Stimulated activated CD8-positive, alpha-beta memory T cell treated with anti-CD3 and anti-CD28 coated beads, Interleukin-7, amount 100 ng/mL, for 1 hour (primary cell): ENCODE measurements around the gene MFRP.

ENCODE experiments used
- DNase-seq, 2 donors: peaks; one replicate each; pipeline ENCODE4 v3.0.0-alpha.2; 2020; ENCODE audit warnings: low read depth in 2 of 2

Gene MFRP

DNA sequence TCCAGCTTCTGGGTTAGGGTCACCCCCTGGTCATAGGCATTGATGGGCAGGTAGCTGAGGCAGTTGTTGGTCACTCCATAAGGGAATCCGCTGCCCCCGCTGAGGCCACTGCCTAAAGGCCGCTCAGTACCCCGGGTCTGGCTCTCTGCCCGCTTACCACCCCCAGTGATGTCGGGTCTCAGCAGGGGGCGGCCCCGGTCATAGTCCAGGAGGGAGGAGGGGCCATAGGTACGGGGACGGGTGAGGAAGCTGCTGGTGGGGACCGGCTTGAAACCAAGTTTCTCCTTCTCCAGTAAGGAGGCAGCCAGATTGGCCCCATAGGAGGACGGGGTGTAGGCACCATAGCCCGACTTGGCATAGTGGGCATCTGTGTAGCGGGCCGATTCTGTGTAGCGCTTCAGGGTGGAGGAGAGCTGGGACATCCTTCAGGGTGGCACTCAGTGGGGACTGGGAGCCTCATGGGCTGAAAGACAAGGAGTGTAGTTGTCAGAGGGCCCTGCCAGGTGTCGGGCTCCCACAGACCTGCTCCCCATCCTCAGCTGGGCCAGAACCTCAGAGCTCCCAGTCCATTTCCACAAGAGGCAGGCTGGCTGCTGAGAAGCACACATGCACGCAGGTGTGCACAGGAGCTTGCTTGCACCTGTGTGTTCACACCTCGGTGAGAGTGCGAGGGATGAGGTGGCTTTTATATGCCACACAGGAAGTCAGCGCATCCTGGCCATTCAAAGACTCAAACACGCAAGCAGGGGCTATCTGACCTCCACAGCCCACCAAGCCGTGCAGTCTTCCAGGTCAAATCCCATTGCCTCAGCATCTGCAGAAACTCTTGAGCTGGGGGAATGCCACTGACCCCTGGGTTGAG lies 26.8 kb upstream of the MFRP start:
- DNase-seq, result no peak

DNA sequence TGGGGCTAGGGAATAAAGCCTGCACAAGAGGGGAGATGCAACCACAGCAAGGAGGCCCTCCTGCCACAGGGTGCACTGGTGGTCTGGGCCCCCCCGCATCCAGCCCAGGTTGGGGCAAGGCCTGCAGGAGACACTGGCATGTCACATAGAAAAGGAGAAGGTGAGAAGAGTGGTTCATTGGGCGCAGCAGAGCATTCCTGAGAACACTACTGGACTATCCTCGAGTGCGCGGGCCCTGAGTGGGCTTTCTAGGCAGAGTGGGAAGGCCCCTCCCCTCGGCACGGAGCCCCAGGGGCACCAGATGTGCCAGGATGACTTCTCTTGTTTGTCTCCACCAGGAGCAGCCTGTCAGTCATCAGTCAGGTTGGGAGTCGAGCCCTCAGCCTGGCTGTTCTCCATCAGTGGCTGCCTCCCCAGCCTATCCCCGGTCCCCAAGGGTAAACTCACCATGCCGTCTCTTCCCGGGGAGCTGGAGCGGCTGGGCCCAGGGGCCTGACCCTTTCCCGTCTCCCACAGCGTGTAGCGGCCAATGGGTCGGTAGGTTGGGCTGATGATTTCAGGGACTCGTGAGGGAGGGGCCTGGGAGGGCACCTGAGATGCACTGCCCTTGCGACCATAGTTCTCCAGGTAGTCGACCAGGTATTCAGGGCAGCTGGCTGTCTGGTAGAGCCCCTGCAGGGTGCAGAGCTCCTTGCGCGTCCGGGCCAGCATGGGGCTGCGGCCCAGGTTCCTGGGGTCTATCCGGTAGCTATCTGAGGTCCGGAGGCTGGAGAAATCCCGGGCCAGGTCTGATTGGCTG lies 26.0 kb upstream of the MFRP start:
- no peak for DNase-seq

DNA sequence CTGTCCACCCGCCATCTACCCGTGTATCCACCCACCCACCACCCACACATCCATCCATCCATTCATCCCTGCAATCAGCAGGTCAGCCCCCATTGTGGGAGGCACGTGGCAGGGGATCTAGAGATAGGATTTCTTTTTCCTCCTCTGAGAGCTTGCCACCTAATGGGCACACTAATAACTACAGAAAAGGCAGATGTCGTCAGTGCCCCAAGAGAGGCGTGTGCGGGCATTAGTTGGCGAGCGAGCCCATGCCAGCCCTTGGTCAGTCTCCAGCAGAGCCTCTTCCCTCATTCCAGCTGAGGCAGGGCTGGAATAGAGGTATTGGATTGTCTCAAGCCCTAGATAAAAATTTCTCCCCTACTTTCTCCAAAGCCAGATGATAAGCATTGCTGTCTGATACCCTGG lies 25.3 kb upstream of the MFRP start:
- no peak for DNase-seq

DNA sequence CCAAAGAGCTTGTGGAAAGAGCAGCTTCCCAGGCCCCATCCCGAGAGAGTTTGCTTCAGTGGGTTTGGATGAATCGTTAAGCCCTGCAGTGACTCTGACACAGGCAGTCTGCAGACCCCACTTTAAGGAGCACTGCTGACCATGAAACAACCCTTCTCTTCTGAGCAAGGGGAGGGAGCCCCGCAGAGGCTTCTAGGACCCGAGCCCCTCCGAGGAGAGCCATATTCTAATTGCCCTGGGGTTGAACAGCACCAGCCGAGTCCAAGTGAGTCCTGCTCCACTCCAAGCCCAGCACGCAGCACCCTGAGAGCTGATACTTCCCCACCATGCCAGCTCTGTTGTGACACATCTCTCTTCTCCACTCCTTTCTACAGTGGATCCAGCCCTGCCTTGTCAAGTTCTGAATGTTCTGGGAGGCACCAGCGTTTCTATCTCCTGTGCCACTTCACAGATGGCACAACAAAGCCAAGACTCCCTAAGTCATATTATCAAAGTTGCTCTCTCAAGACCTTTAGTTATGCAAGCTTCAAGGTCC lies 24.6 kb upstream of the MFRP start:
- no peak for DNase-seq

DNA sequence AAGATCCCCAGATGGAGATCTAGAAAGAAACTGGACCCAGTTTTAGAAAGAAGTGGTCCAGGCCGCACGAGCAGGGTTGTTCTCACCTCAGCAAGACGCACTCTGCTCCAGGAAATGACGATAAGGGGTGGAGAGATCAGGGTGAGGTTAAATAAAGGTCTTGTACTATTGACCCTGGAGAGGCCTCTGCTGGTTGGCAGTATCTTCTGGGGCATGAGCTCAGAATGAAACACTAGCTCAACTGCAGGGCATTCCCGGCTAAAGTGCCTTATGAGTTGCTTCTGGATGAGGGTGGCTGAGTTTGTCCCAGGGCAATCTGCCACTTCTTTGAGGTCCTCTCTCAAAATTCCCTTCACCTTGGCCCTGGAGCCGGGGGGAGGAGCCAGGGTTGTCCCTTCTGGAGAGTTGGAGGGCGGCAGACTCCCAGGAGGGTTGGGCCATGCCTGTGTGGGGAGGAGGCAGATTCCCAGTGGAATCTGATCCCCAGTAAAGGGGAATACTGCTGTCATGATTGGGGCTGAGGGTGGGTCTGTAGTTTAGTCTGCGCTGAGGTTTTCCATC lies 24.1 kb upstream of the MFRP start:
- no peak for DNase-seq

DNA sequence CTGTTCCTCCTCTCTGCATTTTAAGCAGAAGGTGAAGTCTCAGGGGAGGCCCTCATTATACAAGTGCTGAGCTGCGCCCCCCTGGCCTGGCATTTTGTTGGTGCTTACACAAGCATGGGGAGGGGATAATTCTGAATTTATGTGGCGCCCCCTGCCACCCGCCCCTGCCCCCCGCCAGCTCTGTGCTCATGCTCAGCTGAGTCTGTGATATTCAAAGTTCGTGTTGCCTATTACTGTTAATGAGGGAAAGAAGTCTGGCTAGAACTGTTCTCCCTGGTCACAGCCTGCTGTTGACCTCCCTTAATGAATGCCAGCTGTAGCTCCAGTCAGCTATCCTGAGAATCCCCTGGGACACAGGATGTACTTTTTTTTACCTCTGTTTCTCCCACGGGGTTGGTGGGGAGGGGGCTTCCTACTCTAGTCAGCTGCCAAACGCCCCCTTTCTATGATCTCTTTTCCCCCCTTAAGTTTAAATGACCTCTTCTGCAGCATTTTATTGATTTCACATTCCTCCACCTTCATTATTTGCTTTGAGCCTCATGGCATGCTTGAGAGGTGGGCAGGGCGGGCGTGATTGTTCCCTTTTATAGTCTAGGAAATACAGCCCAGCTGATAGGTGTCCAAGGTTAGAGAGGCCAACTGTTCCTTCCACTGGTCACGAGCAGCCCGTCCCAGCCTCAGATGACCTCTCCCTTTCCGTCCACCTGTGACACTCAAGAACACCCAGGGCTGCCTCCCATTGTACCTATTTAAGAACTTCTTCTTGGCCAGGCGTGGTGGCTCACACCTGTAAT lies 22.8 kb upstream of the MFRP start:
- DNase-seq, result no peak

DNA sequence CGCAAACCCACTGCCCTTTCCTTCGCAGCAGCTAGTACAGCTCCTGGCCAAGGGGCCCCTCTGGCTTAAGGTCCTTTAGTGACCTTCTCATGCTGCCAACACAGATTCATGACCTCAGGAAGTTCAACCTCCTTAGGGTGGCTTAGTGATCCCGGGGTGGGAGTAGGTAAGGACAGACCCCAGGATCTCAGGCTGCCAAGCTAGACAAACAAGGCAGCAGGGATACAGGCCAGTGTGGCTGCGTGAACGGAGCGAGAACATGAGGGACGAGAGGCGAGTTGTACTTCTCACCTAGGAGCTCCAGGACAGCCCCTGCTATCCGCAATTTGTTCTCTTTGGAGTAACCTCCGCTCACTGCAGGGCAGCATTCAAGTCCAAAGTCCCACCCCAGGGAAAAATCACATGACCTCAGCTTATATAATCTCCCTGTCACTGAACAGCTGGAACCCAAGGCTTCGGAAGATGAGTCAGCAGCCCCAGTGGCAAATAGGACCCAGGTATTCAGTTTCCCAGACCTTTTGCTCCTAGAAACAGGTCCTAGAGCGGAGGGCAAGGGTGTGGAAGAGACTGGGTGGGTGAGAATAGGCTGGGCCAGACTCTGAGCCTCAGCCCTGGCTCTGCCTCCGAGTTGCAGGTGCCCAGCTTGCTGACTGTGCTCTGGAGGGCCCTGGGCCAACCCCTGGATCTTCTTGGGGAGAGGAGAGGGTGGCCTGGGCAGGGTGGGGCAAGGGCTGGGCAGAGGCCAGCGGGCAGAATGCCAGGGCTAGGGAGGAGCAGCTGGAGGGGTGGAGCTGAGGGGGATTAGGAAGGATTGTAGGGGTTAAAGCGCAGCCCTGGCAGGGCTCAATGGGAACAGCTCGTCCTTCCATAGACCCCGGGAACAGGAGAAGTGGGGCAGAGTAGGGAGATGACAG lies 21.9 kb upstream of the MFRP start:
- DNase-seq, result no peak

DNA sequence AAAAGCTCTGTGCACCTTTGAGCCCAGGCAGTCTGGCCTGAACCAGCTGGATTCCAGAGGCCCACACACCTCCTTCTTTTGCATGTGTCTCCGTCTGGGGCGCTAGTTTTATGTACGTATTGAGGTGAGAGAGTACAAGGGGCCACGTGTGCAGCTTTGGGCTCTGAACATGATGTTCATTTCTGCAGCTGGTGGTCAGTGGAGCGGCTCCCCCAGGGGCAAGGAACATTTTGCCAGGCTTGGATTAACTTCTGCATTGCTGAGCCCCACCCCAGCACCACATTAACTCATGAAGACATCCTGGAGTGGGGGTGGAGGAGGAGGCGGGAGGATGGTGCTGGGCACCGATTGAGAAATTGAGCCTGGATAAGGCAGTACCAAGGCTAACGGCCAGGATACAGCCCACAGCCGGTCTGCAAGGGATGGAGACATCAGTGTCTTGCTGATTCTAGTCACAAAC lies 21.2 kb upstream of the MFRP start:
- no peak for DNase-seq

DNA sequence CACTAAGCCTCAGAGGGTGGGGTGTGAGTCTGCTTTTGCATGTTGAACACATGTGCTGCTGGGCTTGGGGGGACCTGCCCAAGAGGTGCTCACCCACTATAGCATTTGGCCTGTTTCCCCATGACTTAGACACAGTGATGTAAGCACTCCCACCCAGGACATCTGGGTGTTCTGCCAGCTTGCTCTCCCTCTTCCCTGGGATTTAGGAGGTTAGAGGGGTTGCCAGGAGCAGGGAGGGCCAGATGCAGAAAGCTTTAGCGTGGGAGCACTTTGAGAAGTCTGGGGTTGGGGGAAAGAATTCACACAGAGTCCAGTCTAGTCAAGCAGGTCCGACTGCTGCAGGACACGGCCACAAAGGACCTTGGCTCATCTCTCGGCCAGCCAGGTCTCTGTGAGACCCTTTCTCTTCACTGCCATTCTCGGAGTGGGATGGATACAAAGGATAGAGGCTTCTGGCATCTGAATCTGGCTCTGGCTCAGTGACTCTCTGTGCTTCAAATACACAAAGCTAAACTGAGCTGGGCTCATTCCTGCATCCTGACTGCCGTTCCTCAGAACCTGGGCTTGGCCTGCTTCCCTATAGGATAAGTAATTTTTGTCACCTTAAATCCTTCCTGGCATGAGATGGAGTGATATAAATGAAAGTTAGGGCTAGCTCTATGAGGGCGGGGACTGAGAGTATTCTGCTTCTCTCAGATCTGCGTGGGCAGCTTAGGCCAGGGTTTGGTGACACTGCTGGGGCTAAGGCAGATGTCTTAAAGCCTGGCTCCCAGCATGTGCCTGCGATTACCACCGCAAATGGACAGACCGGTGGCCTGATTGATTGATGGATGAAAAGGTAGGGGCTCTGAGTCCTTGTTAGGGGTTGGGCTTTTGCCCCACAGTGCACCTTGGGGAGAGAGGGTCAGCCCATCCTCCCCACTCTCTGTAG lies 20.4 kb upstream of the MFRP start:
- DNase-seq, result no peak

DNA sequence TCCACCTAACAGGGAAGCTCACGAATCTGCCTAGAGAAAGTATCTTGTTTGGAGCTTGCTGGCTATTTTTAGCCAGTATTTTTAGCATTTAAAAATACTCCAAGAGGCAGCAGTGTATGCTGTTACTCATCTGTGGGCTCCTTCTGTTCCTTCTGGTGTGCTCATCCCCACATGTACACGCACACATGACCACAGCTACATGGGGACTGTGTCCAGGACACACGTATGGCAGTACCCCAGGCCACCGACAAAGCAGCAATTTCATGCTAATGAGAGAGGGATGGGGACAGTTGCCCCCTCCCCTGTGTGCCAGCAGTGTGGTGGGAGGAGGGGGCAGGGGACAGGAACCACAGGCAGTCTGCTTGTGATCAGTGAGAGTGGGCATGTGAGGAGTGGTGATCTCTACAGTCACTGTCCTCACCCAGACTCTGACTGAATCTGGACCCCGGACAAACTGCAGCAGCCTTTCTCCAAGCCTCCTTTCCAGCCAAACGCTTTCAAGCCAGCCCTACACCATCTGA lies 18.6 kb upstream of the MFRP start:
- DNase-seq, result no peak

DNA sequence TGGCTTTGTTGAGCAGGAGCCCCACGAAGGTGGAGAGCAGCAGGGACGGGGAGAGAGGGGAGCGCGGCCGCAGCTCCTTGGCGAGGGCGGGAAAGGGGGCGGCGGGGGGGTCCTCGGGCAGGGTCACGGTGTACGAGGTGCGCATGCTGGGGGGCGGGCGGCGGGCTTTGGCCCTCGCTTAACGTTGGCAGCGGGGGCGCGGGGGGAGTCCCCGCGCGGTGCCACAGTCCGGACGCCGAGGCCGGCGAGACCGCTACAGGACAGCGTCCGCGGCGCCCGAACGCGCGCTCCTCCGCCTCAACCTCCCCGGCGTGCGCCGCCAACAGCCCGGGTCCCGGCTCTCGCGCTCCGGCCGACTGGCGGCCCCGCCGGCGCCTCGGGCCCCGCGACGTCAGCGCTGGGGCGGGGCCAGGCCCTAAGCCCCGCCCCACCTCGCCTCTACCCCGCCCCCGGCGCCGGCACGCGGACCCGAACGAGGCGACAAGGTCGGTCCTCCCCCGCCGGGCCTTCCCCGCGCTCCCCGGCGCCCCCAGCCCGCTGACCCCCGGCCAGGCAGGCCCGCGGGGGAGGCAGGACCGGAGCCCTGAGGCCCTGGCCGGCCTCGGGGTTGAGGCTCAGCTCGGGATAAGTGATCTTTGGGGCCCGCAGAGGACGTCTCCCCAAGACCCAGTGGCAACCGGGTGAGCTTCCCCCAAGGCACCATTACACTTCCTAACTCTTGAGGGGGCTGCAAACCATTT lies 17.5 kb upstream of the MFRP start:
- peak; percentile 19 to 32 for DNase-seq

DNA sequence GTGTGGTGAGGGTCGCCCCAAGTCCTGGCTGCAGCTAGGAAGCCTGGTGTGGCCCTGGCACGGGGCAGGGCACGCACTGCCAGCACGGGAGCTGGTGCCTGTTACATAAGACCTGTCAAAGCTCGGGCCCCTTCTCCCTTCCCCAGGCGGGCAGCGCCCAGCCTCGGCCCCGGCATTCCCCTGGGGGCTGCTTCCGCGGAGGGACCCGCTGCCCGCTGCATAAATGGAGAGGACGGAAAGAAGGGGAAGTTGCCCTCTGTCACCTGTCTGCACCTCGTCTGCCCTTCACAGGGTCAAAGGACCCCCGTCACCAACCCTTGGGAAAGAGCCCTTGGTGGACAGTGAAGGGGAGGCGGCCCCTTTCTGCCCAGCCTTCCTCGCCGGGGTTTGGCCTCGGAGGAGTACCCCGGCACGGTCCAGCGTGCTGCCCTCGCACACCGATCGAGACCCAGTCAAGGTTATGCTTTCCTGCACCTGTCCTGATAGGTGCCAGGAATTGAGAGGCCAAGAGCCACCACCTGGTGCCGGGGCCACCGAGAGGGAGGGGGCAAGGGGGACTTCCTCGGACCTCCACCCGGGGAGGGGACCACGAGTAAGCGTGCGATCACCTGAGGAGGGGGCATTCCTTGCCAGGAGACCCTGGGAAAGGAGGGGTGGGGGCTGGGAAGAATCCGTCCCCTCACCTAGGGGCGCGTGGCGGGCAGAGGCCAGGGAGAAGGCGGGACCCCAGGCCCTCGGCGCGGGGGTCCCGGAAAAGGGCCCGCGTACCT lies 16.8 kb upstream of the MFRP start:
- DNase-seq, result no peak

DNA sequence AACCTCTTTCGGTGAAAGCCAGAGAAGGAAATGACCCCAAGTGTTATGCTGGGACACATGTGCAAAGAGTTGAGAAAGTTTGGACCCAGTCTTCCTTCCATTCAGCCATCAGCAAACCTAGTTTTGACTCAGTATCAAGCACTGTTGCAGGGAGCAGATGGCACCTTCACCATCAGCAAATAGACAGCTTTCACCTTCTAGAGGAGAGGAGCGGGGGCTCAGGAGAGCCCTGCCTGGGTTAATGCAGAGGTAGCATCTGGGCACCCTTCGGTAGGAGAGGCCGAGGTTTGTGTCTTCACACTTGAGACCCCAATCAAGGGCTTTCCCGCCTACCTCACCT lies 16.2 kb upstream of the MFRP start:
- no peak for DNase-seq

DNA sequence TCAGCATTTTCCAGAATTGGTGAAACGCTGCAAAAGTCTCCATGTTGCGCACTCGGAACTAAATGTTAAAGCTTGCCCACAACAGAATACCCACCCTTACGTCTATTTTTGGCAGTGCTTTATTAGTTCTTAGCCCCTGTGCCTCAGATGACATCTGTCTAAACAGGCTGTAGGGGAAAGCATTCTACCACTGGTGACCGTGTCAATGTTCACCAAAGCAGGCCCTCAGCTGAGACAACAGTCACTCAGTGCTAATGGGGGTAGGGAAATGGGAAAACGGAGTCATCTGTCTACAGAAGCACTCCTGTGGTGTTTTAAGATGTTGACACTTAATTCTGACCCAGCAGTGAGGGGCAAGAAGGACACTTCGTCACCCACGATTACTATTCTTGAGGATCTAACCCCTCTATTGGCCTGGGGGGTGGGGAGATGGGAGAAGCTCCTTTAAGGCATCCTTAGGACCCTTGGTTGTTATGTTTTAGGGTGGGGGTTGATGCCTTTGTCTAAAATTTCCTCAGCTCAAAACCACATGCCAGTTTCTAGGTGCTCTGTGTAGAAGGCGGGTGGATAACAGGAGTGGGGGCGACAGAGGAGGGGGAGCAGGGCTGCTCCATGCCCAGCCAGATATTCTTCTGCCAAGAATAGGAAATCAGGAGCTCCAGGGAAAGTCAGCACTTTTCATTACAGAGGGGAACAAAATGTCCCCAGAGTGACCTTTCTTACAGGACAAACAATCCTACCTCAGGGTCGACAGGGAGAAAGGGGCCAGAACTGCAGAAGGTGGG lies 15.6 kb upstream of the MFRP start:
- DNase-seq, result no peak

DNA sequence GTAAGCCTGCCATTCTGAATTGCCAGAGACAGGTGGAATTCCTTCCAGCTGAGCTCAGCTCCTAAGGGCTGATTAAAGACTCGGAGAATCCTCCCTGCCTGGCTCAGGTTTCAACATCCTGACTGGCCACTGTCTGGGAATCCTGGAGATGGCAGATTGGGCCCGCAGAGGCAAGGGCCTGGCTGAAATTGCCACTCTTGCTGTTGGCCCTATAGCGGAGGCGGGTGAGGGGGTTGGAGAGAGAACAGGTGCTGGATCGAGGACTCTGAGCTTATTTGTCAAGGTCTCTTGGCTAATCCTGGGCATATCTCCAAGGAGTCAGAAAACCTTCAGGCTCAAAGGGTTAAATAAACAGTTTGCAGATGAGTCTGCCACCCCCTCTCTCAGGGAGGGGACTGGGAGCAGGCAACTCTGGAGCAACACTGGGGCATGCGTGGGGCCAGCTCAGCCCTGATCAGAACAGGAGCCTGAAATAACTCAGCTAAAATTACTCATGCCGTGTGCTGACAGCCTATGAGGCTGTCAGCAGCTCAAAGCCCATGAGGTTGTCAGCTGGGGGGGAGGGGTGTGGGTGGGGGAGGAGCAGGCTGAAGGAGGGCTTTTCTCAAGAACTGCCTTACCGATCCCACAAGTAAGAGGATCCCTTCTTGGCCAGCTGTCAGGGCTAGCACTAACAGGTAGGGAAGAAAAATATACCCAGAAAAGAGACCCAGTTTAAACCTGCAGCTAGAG lies 14.7 kb upstream of the MFRP start:
- DNase-seq, result no peak
